ENCODE data around the gene CKMT1B. TPM values are rescaled to one million over a fixed set of nuclear protein-coding genes. Genes with fewer than 3 reads are reported as not detected.
"Not testable (repeated sequence)": the region's sequence is repeated elsewhere in the genome, so short reads cannot be mapped to it uniquely, and the experiment has no call there.

Gene CKMT1B
- total RNA-seq, 4 donors from 2014 or later = 0.95 to 3.0 (median 2.6) TPM

DNA sequence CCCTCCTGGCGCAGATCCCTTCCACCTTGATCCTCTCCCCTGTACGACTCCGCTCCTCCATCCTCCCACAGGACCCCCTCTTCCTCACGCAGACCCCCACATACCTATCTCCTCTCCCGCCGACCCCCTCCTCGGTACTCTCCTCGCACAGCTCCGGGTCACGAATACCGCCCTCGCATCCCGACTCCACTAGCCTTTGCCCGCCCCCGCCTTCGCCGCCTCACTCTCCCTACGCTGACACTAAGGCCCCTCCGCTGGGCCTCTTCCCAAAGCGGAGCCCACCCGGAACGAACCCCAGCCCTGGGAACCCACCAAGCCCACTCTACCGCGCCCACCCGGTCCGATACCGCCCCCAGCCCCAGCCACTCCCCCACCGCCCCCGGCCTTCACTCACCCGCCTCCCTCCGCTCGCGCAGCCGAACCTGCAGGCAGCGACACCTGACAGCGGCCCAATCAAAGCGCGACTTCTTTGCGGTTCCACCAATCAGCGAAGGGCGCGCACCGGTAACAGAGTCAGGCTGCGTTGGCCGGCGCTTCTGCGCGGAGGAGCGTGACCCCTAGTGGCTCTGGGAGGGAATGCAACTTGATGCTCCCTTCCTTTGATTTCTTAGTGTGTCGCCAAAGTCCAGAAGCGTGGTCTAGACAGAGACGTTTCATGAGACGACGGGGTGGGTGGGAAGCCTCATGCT lies 3.9 kb upstream of the CKMT1B start, which contains the start of gene PPIP5K1:
TSS of gene PPIP5K1 (minus strand) at position 431 of the 689 bp plus-strand sequence. CDS start 5,704 bp downstream, outside the sequence.
- DNase-seq (ENCODE audit: low spot score) = not testable (repeated sequence)
- ATAC-seq (ENCODE audit: low FRiP score) = peak; percentile 96

GRCh38 chr15:43592841-43593240 lies 986 bp upstream of the CKMT1B start:
- ATAC-seq (ENCODE audit: low FRiP score); DNase-seq (ENCODE audit: low spot score): not testable (repeated sequence)

DNA sequence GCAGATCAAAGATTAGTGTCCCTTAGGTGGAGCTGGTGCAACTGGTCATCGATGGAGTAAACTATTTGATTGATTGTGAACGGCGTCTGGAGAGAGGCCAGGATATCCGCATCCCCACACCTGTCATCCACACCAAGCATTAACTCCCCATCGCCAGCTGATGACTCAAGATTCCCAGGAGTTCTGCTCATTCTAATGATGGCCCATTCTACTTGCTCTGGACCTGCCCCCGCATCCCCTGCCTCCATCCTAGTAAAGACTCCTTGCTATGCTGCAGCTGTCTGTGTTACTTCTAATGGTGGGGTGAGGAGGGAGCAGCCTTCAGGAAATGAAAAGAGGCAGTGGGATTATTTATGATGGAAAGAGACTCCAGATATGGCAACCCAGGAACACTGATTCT lies 5.3 kb downstream of the CKMT1B start:
- not testable (repeated sequence) for DNase-seq (ENCODE audit: low spot score); ATAC-seq (ENCODE audit: low FRiP score)

DNA sequence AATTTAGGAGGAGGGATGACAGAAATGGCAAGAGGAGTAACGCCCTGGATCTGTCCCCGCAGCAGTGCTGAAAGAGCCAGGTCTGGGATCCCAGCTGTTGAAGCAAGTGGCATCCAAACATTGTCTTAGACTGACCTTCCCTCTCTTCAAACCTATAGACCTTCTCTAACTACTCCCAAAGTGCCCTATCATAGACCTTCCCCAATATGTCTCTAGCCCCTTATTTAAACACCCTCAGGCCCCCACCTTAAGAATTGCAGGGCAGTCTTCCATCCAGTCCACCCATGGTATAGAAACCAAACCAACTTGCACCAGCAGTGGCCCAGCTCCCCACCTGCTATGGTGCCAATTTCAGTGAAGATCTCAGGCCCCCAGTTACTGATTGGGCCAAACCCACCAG lies 6.4 kb downstream of the CKMT1B start:
- DNase-seq (ENCODE audit: low spot score); ATAC-seq (ENCODE audit: low FRiP score): not testable (repeated sequence)

- not testable (repeated sequence) for ATAC-seq (ENCODE audit: low FRiP score); DNase-seq (ENCODE audit: low spot score)
Measured at GRCh38 chr15:43602233-43602632, 8.4 kb downstream of the CKMT1B start.

- DNase-seq (ENCODE audit: low spot score); ATAC-seq (ENCODE audit: low FRiP score): not testable (repeated sequence)
Measured at GRCh38 chr15:43617750-43618149, 23.9 kb downstream of the CKMT1B start.

DNA sequence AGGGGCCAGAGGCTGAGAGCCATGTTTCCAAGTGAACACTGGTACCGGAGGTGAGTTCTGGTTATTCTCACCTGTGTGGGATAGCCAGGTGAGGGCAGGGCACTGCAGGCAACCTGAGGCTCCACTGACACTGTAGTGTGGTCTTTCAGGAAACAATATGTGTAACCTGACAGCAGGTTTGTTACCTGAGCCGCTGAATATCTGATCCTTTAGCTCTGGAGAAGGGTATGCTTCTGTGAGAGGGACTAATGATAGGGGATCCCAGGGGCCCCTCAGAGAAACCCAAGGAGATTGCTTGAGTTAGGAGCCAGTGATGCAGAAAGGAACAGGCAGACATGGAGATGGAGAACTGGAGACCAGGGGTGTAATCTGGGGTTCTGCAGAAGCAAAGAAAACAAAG lies 24.9 kb downstream of the CKMT1B start, which contains the start of gene STRC:
TSS of gene STRC (minus strand) at position 101 of the 400 bp plus-strand sequence. CDS start at position 23, 78 bp downstream.
- ATAC-seq (ENCODE audit: low FRiP score); DNase-seq (ENCODE audit: low spot score): not testable (repeated sequence)

DNA sequence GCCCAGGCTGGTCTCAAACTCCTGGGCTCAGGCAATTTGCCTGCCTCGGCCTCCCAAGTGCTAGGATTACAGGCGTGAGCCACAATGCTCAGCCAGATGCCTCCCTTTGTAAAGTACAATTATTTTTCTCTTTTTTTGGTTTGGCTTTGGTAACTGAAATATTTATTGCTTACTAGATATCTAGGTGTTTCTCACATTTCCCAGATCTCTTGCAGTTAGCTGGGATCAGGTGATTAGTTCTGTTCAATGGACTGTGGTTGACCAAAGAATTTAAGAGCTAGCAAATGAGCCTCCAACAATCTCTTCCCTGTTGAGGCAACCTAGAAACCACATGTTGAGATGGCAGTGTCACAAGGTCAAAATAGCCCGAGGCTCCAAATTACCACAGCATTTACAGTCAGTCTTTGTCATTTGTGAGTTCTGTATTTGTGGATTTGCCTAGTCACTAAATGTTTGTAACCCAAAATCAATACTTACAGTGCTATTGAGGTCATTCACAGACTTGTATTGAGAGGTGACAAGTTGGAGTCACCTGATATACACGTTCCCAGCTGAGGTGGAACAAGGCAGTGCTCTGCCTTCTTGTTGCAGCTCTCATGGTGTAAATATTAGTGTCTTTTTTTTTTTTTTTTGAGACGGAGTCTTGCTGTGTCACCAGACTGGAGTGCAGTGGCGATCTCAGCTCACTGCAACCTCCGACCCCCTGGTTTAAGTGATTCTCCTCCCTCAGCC lies 28.4 kb downstream of the CKMT1B start:
- not testable (repeated sequence) for DNase-seq (ENCODE audit: low spot score); ATAC-seq (ENCODE audit: low FRiP score)

GRCh38 chr15:43625106-43625505 lies 31.3 kb downstream of the CKMT1B start:
- DNase-seq (ENCODE audit: low spot score) (no peak), ATAC-seq (ENCODE audit: low FRiP score) (no peak)
- TF ChIP-seq, protein P1, sequence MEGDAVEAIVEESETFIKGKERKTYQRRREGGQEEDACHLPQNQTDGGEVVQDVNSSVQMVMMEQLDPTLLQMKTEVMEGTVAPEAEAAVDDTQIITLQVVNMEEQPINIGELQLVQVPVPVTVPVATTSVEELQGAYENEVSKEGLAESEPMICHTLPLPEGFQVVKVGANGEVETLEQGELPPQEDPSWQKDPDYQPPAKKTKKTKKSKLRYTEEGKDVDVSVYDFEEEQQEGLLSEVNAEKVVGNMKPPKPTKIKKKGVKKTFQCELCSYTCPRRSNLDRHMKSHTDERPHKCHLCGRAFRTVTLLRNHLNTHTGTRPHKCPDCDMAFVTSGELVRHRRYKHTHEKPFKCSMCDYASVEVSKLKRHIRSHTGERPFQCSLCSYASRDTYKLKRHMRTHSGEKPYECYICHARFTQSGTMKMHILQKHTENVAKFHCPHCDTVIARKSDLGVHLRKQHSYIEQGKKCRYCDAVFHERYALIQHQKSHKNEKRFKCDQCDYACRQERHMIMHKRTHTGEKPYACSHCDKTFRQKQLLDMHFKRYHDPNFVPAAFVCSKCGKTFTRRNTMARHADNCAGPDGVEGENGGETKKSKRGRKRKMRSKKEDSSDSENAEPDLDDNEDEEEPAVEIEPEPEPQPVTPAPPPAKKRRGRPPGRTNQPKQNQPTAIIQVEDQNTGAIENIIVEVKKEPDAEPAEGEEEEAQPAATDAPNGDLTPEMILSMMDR (IDR thresholded peaks at IDR 0.05) = no peak

GRCh38 chr15:43626937-43627336 lies 33.1 kb downstream of the CKMT1B start:
- DNase-seq (ENCODE audit: low spot score); ATAC-seq (ENCODE audit: low FRiP score): not testable (repeated sequence)

GRCh38 chr15:43638464-43639204 lies 44.8 kb downstream of the CKMT1B start:
- DNase-seq (ENCODE audit: low spot score); ATAC-seq (ENCODE audit: low FRiP score): not testable (repeated sequence)

Small RNA genes lying within 50 kb of the gene (small RNA-seq; reads per million reads assigned to genes)
- gene PDIA3P2 (not detected), gene RNU6-554P (not detected), gene RNU6-610P (not detected)

Other genes with a start within 250 kb of the CKMT1B start
- 10 to 100 TPM; 12.0 to 26.6 (median 16.7) TPM for gene ZSCAN29, start 223.0 kb upstream of the CKMT1B start, total RNA-seq
- 10 to 100 TPM; 10.5 to 13.2 (median 12.6) TPM for gene TUBGCP4, start 222.9 kb upstream of the CKMT1B start, total RNA-seq
- 10 to 100 TPM; 23.2 to 52.8 (median 39.2) TPM for gene TP53BP1, start 100.9 kb upstream of the CKMT1B start, total RNA-seq
- gene MAP1A, start 76.4 kb upstream of the CKMT1B start, total RNA-seq = 10 to 100 TPM in 1 of 4 donors, 1 to 10 TPM in 3; 2.5 to 10.9 (median 5.3) TPM
- gene PPIP5K1, start 3.8 kb upstream of the CKMT1B start, total RNA-seq = 10 to 100 TPM; 18.2 to 46.8 (median 24.7) TPM
- gene STRC, start 24.8 kb downstream of the CKMT1B start, total RNA-seq = under 1 TPM; 0.24 to 0.47 (median 0.39) TPM
- 1 to 10 TPM; 1.3 to 3.2 (median 2.0) TPM for gene CATSPER2, start 54.8 kb downstream of the CKMT1B start, total RNA-seq
- gene CKMT1A, start 99.8 kb downstream of the CKMT1B start, total RNA-seq = 1 to 10 TPM in 3 of 4 donors, under 1 TPM in 1; 0.79 to 3.8 (median 1.6) TPM
- 100 to 1,000 TPM in 3 of 4 donors, 10 to 100 TPM in 1; 99.0 to 143 (median 132) TPM for gene PDIA3, start 152.4 kb downstream of the CKMT1B start, total RNA-seq
- 1 to 10 TPM; 1.1 to 7.1 (median 2.4) TPM for gene ELL3, start 182.9 kb downstream of the CKMT1B start, total RNA-seq
- 100 to 1,000 TPM; 790 to 927 (median 897) TPM for gene SERF2, start 198.3 kb downstream of the CKMT1B start, total RNA-seq
- gene SERINC4, start 206.2 kb downstream of the CKMT1B start, total RNA-seq = not detected
- 10 to 100 TPM; 10.2 to 19.0 (median 14.8) TPM for gene HYPK, start 206.6 kb downstream of the CKMT1B start, total RNA-seq
- 10 to 100 TPM; 13.9 to 18.0 (median 14.4) TPM for gene MFAP1, start 230.7 kb downstream of the CKMT1B start, total RNA-seq
- 1 to 10 TPM; 2.0 to 9.9 (median 3.2) TPM for gene WDR76, start 233.0 kb downstream of the CKMT1B start, total RNA-seq